CD4-positive, alpha-beta T cell treated with Interleukin-21 for 1 hour (primary cell): ENCODE results near the gene NET1.
"Not testable (repeated sequence)": the region's sequence is repeated elsewhere in the genome, so short reads cannot be mapped to it uniquely, and the experiment has no call there.

Source experiments
- DNase-seq: peaks from one replicate; pipeline ENCODE4 v3.0.0-alpha.2; 2020

NET1 gene

DNA sequence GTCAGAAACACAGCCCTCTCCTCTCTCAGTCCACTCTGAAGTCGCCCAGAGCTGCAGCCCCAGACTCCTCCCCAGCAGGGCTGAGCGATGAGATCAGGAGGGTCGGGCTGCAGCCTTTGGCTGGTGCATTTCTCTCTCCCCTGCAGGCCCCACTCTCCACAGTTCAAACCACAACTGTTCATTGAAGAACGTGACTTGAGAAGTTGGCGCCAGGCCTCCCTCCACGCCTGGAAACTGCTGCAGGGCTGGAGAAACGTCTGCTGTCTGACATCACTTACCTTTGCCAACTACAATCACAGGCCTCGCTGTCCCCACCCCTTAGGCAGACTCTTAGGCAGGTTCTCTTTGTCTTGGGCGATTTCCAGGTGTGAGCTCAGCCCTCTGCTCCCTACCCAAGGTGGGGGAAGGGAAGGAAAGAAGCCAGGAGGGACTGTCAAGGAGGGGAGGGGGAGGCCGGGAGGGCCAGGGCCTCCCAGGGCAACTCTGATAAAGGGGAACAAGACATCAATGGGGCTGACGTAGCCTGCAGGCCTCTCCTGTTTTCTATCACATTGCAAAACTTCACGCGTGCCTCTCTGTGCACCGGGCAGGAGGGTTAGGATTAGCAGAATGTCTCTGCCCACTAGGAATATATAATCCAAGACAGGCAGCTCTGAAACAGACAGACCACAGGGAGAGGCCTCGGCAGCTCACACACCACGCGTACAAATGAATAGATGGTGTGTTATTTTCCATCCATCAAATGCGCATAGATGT lies 54.3 kb downstream of the NET1 start:
- no peak for DNase-seq

DNA sequence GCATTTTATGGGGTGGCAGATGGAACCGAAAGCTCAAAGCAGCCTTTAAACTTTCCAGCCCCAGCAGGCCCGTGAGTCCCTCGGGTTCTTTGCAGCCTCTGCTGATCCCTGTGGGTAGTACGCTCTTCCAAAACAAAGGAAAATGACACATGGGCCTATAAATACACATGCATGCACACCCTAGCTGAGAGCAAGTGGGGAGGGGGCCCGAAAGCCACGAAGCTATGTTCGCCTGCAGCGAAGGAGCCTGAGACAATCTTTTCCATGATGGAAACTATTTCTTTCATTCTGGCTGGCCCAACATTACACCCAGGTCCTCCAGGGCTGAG lies 54.8 kb downstream of the NET1 start:
- DNase-seq = no peak

DNA sequence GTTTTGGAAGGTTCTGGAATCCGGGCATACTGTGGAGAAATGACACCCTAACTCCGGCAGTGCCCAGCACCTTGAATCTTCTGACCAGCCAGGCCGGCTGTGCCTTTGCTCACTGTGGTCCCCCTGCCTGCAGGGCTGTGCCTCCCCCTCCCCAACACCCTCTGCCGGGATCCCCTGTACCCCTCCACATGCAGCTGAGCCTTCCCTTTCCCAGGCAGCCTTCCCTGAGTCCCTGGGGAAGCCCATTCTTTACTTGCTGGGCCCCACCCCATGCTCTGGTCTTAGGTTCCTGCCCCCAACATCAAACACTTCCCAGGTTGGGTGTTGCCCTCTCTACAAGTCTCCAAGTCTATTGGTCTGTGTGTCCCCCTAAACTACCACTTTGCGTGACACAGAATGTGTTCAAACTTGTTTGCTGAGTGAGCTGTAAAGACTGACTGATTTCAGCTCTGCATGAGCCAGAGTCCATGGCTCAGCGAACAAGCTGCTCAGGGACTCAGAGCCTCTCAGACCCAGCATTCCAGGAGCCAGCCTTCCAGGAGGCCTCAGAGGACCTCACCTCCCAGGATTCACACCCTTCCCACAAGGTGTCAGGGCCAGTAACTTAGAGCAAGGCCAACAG lies 55.4 kb downstream of the NET1 start:
- no peak for DNase-seq

DNA sequence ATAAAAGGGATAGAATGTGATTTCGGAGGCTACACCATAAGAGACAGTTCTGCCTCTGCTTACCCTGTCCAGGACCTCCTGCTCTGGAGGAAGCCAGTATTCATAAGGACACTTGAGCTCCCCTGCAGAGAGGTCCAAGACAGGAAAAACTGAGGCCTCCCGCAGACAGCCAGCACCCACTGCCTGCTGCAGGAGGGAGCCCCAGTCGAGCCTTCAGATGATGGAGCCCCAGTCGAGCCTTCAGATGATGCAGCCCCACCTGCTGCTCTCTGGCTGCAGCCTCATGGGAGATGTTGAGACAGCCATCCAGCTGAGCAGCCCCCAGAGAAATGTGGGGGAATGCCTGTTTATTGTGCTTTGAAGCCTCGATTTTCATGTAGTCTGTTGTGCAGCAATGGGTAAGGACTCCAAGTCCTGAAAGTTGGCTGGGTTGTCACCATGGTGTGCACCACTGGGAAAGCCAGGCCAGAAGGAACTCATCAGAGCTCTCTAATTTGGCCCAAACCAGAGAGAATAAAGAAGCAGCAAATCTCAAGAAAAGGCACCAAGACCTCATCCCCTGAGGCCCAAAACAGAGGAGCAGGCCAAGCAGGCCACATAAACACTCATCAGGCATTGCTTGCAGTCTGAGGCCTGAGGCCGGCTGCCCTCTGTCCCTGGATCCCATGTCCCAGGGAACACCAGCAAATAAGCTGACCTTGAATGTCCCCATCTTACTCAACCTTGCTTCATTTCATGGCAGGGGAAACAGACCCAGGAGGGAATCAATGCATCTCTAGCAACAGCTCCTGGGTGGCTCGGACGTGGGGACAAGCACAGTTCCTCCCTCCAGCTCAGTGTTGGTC lies 56.1 kb downstream of the NET1 start:
- DNase-seq = no peak

DNA sequence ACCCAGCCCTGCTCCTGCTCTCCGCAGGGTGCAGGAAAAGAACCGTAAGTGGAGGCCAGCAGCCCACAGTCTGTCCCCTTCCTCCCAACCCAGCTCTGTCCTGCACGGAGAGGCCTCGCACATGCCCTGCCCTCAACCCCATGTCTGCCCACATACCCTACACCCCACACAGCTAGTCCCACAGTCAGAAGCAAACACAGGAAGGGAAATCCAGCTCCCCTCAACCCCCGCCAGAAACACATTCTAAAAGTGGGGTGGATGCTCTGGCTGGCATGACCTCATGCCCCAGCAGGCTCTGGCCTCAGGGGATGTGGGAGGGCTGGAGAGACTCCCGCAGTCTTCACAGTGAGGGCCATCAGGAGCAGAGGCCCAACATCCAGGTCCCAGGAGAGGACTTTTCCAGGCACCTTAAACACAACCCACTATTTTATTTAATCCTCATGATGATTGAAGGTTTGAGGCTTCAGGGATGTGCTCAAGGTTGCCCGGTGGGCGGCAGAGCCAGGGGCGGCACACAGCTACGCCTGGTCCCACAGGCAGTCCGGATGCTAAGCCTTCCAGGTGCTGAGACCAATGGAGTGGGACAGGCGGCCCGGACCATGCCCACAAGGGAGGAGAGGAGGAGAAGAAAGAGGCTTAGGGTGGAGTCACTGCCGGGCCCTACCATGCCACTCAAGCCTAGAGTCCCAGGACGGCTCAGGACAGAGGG lies 57.1 kb downstream of the NET1 start:
- no peak for DNase-seq

DNA sequence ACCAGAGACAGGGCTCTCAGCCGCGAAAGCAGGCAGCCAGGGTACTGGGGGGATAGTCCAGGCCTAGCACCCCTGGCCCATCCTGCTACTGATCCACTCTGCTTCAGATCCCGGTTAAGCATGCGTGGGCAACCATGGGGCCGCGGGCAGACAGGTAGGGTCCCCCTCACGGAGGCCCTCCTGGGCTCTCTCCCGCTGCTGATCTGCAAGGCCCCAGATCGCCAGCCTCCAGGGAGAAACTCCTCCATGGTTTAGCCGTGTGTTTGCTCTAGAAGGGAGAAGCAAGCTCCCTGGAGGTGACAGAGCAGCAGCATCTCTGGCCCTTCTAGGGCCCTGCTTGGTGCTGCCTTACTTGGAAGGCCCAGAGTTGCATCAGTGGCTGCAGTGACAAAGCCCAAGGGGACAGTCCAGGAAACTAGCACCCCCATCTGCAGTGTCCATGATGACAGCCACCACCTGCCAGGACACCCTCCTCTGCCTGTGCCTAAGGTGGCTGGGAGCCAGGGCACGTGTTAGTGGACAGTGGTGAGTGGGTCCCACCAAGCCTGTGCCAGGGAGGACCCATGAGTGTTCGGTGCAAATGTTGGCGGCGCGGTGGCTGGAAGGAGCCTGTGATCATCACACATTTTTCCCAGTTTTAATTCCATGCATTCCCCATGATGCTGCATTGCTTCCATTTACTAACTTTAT lies 57.9 kb downstream of the NET1 start:
- no peak for DNase-seq

DNA sequence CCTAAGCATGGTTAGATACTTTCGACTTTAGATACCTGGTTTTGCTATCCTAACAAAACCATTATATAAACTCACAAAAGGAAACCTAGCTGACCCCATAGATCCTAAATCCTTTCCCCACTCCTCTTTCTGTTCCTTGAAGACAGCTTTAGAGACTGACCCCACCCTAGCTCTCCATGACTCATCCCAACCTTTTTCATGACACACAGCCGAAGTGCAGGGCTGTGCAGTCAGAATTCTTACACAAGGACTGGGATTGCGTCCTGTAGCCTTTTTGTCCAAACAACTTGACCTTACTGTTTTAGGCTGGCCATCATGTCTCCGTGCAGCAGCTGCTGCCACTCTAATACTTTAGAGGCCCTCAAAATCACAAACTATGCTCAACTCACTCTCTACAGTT lies 62.3 kb downstream of the NET1 start:
- DNase-seq = not testable (repeated sequence)

DNA sequence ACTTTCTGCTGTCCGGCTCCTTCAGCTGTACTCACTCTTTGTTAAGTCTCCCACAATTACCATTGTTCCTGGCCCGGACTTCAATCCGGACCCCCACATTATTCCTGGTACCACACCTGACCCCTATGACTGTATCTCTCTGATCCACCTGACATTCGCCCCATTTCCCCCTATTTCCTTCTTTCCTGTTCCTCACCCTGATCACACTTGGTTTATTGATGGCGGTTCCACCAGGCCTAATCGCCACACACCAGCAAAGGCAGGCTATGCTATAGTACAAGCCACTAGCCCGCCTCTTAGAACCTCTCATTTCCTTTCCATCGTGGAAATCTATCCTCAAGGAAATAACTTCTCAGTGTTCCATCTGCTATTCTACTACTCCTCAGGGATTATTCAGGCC lies 62.7 kb downstream of the NET1 start:
- DNase-seq = not testable (repeated sequence)

DNA sequence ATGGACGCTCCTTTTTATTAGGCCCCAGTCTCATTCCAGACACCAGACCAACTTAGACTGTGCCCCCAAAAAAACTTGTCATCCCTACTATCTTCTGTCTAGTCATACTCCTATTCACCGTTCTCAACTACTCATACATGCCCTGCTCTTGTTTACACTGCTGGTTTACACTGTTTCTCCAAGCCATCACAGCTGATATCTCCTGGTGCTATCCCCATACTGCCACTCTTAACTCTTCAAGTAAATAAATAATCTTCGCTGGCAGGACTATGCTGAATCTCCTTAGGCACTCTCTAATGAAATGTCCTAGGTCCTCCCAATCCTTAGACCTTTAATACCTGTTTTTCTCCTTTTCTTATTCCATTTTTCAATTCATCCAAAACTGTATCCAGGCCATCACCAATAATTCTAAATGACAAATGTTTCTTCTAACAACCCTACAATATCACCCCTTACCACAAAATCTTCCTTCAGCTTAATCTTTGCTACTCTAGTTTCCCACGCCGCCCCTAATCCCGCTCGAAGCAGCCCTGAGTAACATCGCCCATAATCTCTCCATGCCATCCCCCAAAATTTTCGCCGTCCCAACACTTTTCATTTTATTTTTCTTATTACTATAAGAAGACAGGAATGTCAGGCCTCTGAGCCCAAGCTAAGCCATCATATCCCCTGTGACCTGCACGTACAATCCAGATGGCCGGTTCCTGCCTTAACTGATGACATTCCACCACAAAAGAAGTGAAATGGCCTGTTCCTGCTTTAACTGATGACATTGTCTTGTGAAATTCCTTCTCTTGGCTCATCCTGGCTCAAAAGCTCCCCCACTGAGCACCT lies 63.8 kb downstream of the NET1 start:
- DNase-seq = not testable (repeated sequence)

DNA sequence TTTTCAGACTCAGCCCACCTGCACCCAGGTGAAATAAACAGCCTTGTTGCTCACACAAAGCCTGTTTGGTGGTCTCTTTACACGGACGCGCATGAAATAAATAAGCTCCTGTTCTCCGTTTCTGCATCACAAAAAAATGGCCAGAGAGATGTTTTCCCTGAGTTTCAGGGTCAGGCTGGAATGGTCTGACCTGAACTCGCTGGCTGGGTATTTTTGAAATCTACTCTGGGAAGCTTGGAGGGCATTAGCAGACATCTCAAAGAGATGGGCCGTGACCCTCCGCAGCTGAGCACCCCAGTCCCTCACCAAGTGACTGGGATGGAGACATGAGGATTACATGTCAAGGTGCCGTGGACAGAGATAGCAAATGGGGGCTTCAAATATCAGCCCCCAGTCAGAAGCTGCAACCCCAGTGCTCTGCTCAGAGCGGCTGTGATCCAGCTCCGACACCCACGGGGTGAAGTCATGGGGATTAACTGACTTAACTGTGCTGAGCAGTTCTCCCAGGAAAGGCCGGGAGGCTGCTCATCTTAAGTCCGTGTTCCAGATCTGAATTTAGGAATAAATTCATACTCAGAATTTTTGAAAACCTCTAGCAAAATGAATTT lies 64.7 kb downstream of the NET1 start:
- no peak for DNase-seq

DNA sequence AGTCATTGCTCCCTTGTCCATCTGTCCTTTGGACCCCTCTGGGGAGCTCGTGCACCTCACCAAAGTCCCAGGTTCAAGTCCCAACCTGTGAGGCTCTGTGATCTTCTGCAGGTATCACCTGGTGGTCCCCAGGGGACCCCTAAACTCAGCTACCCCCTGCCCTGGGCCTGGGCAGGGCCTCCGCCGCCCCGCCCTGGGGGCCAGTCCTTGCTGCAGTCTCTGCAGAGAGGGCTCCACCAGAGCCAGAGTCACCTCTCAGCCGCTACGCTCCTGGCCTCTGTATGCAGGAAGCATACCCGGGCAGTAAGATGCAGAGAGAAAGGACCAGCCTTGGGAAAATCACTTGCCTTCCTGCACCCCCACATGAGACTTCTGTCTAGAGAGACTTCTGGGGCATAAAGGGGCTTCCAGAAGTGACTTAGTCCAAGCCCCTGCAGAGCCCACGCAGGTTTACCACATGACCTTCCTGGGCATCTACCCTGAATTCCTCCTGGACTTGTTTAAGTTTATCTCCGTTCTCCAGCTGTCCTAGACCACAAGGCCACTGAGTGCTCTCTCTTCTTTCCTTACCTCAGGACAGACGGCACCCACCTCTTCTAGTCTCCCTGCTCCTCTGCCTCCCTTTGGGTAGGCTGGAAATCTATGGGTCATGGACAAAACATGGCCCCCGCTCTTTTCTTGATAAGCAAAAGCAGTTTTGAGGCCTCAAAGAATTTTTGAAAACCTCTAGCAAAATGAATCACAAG lies 65.8 kb downstream of the NET1 start:
- no peak for DNase-seq

DNA sequence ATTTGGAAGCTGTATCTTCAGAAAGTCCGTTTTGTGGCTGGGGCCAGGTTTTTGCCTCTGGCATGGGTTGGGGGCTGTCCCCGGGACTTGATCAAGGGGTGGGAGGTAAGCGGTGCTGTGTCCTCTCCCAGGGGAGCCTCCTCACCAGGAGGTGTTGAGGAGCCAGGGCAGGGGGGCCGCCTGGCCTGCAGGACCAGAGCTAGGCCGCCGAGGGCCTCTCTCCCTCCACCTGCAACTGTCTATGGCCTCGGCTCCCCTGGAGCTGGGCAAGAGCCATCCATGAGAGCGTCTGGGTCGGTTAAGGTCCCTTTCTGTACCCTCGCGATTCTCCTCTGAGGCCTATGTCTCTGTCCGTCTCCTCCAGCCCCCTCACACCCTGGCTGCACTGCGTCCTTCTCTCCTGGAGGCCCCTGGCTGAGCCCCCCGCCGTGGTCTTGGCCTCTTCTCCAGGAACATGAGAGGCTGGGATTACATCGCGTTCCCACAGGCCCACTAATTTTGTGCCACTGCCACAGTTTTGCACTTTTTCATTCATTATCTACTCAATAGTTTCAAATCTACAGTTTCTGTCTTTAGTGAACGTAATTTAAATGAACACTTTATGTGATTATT lies 66.4 kb downstream of the NET1 start:
- DNase-seq = no peak

DNA sequence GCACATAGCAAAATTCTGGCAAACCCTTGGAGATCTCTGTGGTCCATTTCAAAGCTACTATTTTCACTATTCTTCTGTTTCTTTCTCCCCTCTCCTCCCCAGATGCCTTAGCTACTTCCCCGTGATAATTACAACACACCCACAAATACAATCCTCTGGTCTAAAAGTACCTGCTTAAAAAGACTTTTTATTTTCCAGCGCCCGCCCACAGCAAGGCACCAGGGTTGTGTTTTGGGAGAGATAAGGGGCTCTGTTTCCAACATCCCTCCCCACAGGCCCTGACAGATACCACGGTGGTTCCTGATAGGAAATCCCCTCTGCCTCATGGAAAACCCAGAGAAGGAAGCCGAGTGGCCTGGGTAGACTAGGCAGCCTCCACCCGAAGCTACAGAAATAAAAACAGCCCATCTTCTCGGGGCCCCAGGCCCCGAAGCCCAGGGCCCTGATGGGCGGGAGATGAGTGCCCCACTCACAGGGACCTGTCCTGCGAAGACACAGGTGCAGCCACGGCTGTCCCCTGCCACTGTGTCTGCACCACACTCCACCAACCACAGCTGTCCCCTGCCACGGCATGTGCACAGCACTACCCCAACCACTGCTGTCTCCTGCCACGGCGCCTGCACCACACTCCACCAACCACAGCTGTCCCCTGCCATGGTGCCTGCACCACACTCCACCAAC lies 67.3 kb downstream of the NET1 start:
- DNase-seq = no peak

DNA sequence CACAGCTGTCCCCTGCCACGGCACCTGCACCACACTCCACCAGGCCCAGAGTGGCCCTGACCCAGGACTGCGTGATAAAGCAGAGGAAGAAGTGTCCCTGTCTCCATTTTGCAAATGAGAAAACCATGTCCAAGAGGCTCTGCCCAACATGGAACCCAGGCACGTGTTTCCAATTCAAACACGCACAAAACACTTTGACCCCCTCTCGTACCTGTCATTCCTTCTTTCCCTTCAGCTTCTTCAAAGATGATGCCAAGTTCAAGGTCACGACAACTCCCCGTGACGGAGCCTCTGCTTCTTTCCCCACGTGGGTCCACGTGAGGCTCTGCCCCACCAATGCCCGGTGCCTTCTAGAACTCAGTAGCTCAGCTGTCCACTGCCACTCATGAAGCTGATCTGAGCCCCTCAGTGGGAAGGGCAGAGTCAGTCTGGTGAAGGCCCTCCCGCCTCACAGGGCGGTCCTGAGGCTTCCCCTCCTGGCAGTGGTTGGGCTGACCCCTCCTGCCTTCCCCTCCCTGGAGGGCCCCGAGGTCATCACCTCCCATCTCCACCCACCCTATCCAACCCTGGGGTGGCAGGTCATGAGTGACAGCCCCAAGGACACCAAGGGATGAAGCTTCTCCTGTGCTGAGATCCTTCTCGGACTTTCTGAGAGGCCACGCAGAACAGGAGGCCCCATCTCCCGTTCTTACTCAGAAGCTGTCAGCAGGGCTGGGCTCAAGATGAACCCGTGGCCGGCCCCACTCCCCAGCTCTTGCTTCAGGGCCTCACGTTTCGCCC lies 68.0 kb downstream of the NET1 start:
- no peak for DNase-seq

DNA sequence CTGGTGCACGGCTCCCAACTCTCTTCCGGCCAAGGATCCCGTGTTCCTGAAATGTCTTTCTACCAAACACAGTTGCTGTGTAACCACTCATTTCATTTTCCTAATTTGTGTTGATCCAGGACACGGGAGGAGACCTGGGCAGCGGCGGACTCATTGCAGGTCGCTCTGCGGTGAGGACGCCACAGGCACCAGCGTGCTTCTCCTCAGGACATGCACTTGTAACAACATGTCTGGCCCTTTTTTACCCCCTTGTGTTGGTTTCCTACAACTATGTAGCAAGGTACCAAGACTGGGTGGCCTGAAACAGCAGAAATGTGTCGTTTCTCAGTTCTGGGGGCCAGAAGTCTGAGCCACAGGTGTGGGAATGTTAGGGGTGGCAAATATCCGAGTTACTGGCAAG lies 68.8 kb downstream of the NET1 start:
- no peak for DNase-seq

DNA sequence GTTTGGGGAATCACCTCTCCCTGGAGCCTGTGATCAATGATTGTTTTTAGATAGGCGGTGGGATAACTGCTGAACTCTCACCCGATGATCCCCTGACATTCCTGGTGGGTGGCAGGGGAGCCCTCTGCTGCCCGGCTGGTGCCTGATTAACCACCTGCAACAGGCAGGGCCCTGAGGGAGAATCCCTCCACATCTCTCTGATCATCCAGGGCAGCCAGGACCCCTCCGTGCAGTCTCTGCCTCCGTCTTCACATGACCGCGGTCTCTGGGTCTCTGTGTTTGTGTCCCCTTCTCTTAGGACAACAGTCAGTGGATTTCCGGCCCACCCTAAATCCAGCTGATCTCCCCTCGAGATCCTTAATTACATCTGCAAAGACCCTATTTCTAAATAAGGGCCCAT lies 69.7 kb downstream of the NET1 start:
- no peak for DNase-seq

DNA sequence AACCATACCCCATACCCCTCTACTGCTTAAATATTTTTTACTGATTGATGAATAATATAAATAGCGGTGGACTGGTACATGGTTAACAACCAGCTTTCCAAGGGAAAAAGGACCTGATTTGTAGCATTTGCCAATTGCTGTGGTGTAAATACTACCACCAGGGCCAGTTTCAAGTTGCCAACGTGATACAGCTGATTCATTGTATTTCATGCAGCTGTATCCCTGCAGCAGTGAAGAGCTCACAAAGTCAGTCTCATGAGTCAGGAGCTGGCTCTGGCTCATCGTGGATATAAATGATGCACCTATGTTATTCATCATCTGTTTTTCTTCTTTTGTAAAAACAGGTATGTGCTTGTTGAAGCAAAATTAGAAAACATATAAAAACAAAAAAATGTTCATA lies 71.8 kb downstream of the NET1 start:
- no peak for DNase-seq

DNA sequence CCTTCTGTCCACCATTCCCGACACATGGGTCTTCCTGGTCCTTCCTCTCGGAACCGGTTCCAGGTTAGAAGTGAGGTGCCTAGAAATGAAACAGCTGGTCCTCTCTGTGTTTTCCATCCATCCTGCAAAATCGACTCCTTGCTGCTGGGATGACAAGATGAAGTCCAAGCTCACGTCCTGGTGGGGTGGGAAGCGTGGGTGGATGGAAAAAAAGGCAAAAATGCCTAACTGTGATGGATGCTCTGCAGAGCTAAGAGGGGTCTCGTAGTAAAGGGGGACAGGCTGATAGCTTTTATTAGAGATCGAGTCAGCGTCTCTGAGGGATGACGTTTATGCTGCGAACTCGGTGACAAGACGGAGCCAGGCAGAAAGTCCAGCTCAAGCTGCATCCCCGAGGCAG lies 72.9 kb downstream of the NET1 start:
- no peak for DNase-seq
